Subcutaneous adipose tissue (tissue), 4 donors: ENCODE data around the gene TMEFF2. TPM values are rescaled to one million over a fixed set of nuclear protein-coding genes. Genes with fewer than 3 reads are reported as not detected.

Experiments used
- CTCF ChIP-seq: fragments of 450-650 bp; IDR thresholded peaks from one replicate; pipeline ENCODE4 v1.5.1; 2016; ENCODE audit warnings: low read depth, mild to moderate bottlenecking, control low read depth, antibody characterized with exemption, moderate library complexity
- total RNA-seq, 4 donors: library from RNA; depleted of rRNA; stranded (reverse); fragments of >200 nt; gene quantifications; one replicate each; pipeline ENCODE4 v1.1.0, GENCODE V29; 2016

Gene TMEFF2
- total RNA-seq, 4 donors from 2014 or later, result 0.22 TPM; not detected in 3

- no peak for TF ChIP-seq CTCF
Measured at GRCh38 chr2:192073878-192074277, 120.9 kb downstream of the TMEFF2 start.

DNA sequence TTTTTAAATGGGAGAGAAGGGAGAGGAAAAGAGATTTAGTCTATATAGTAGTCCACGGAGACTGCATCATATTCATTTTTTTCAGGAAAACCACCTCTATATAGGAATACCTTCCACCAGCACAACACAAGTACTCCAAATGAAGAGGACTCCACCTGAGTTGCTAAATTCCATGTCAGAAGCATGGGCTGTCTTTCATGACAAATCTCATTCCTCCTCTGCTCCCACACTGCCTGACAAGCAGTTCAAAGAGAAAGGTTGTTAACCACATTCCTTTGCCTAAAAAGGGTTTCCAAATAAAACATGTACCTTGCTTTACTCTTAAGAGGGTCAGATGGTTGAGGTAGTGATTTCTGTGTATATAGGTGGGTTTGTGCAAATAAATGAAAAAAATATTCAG, 122.0 kb downstream of the TMEFF2 start:
- TF ChIP-seq CTCF, result no peak

- no peak for TF ChIP-seq CTCF
Measured at GRCh38 chr2:192072261-192072660, 122.5 kb downstream of the TMEFF2 start.

- no peak for TF ChIP-seq CTCF
Measured at GRCh38 chr2:192070099-192070498, 124.6 kb downstream of the TMEFF2 start.

- TF ChIP-seq CTCF, result no peak
Measured at GRCh38 chr2:192069417-192069816, 125.3 kb downstream of the TMEFF2 start.

DNA sequence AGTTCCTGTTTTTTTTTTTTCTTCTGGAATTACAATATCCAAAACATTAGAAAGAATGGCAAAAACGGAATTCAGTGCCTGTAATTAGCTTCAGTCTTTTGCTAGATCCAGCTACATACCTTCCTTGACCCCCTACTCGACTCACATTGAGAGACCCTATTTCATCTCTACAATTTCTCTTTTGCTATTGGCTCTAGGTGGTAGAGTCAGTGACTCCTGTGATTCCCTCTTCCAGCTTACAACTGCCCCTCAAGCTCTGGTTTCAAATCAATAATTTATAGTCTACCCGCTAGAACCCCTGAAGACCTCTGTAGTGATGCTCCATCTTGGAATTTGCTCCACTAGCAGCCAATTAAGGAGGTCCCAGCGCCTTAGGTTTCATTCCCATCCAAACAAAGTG, 125.8 kb downstream of the TMEFF2 start:
- no peak for TF ChIP-seq CTCF

GRCh38 chr2:192067631-192068030, 127.1 kb downstream of the TMEFF2 start:
- TF ChIP-seq CTCF, result no peak
